Measurements from ENCODE around the gene LY6G5C. TPM values are rescaled to one million over a fixed set of nuclear protein-coding genes. Genes with fewer than 3 reads are reported as not detected.

The LY6G5C gene
- total and polyA plus RNA-seq, 9 of the 15 experiments (the other 6 are each of a cell fraction or from before 2014, with no cell fraction given) = 0.10 to 0.67 (median 0.46) TPM; not detected in 4

DNA sequence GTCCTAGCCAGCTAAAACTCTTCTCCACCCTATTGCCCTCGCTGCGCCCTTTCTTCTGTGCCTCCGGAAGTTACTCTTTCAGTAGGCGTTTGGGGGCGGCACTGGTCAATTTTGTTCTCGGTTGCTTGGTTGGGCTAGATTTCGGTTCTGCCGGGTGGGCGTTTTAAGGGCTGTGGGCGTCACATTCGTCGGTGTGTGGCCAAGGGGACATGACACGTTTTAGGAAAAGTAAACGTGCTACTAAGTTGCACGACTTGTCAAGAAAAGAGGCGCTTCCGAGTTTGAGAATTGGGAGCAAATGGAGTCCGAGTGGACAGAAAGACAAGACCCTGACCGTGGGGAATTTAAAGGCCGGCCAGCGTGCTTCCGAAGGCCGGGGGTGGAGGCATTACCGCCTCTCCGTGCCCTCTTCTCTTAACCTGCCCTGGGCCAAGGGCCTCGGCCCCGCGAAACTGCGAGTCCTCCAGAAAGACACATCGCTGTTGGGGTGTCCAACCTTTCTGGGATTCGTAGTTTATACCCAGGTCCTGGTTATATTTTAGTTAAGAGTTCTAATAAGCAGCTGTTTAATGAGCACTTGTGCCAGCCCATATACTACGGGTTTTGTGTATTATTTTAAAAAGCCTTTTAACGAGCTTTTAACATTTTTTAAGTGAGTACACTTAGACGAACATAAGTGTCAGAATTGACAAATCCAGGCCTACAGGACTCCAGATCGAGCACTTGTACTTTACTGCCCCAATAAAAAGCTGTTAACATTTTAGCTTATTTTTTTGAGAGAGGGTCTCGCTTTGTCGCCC lies 27.7 kb downstream of the LY6G5C start (continued):
- TF ChIP-seq, protein P1, sequence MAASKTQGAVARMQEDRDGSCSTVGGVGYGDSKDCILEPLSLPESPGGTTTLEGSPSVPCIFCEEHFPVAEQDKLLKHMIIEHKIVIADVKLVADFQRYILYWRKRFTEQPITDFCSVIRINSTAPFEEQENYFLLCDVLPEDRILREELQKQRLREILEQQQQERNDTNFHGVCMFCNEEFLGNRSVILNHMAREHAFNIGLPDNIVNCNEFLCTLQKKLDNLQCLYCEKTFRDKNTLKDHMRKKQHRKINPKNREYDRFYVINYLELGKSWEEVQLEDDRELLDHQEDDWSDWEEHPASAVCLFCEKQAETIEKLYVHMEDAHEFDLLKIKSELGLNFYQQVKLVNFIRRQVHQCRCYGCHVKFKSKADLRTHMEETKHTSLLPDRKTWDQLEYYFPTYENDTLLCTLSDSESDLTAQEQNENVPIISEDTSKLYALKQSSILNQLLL (CRISPR knock-in tag; IDR thresholded peaks at IDR 0.05; ENCODE audit: borderline replicate concordance) = no peak
- no peak for TF ChIP-seq EZH2 (IDR thresholded peaks at IDR 0.05; ENCODE audit: borderline replicate concordance, low read depth, low read length)
- TF ChIP-seq, protein P2, sequence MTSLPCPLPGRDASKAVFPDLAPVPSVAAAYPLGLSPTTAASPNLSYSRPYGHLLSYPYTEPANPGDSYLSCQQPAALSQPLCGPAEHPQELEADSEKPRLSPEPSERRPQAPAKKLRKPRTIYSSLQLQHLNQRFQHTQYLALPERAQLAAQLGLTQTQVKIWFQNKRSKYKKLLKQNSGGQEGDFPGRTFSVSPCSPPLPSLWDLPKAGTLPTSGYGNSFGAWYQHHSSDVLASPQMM (CRISPR knock-in tag; IDR thresholded peaks at IDR 0.05) = no peak
- TF ChIP-seq ADNP (tag; IDR thresholded peaks at IDR 0.05) = no peak
- no peak for TF ChIP-seq HNRNPH1 (optimal IDR thresholded peaks at IDR 0.05; ENCODE audit: low read depth, low read length)
- no peak for TF ChIP-seq ZNF696 (CRISPR knock-in tag; conservative IDR thresholded peaks at IDR 0.05)
- TF ChIP-seq SIX5 (IDR thresholded peaks at IDR 0.05; ENCODE audit: borderline replicate concordance in 1 of 2, insufficient read depth in 1 of 2, low read depth in 1 of 2, low read length in 2 of 2) = no peak
- TF ChIP-seq WHSC1 (IDR thresholded peaks at IDR 0.05; ENCODE audit: low read length) = no peak
- TF ChIP-seq CAMTA2 (CRISPR knock-in tag; conservative IDR thresholded peaks at IDR 0.05) = peak; percentile 32; the same call in 1 of the 2 replicates
- TF ChIP-seq, protein P3, sequence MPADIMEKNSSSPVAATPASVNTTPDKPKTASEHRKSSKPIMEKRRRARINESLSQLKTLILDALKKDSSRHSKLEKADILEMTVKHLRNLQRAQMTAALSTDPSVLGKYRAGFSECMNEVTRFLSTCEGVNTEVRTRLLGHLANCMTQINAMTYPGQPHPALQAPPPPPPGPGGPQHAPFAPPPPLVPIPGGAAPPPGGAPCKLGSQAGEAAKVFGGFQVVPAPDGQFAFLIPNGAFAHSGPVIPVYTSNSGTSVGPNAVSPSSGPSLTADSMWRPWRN (IDR thresholded peaks at IDR 0.05; ENCODE audit: low read depth) = no peak; the same call in 1 of the 2 replicates
- TF ChIP-seq GABPB2 (CRISPR knock-in tag; conservative IDR thresholded peaks at IDR 0.05) = no peak
- TF ChIP-seq PTRF (tag; IDR thresholded peaks at IDR 0.05) = no peak
- no peak for TF ChIP-seq NFE2 (IDR thresholded peaks at IDR 0.05; ENCODE audit: low read depth)
- peak; percentile 90; the same call in 1 of the 2 replicates for TF ChIP-seq LEF1 (IDR thresholded peaks at IDR 0.05)
- no peak for TF ChIP-seq SNRNP70 (optimal IDR thresholded peaks at IDR 0.05; ENCODE audit: low read depth, low read length)
- no peak for TF ChIP-seq POLR3G (IDR thresholded peaks at IDR 0.05; ENCODE audit: extremely low read depth, insufficient read length, insufficient replicate concordance)
- no peak for TF ChIP-seq HMG20A (CRISPR knock-in tag; conservative IDR thresholded peaks at IDR 0.05)
- TF ChIP-seq TAF9B (IDR thresholded peaks at IDR 0.05; ENCODE audit: partially characterized antibody) = no peak
- TF ChIP-seq PURB (CRISPR knock-in tag; IDR thresholded peaks at IDR 0.05; ENCODE audit: low read depth) = no peak
- 0 out of 2 replicates have a peak, but pooled peaks have one; percentile 6 for TF ChIP-seq TAL1 (IDR thresholded peaks at IDR 0.05)
- no peak for TF ChIP-seq ARID1B (IDR thresholded peaks at IDR 0.05)
- TF ChIP-seq TEAD4 (IDR thresholded peaks at IDR 0.05; ENCODE audit: low read length) = peak; percentile 71
- no peak for TF ChIP-seq TEAD4 (CRISPR knock-in tag; IDR thresholded peaks at IDR 0.05; ENCODE audit: borderline replicate concordance)
- TF ChIP-seq MCM7 (IDR thresholded peaks at IDR 0.05) = peak in 1 of 2 experiments; percentile 87; a peak in 1 of 4 replicates
- TF ChIP-seq, protein P4, sequence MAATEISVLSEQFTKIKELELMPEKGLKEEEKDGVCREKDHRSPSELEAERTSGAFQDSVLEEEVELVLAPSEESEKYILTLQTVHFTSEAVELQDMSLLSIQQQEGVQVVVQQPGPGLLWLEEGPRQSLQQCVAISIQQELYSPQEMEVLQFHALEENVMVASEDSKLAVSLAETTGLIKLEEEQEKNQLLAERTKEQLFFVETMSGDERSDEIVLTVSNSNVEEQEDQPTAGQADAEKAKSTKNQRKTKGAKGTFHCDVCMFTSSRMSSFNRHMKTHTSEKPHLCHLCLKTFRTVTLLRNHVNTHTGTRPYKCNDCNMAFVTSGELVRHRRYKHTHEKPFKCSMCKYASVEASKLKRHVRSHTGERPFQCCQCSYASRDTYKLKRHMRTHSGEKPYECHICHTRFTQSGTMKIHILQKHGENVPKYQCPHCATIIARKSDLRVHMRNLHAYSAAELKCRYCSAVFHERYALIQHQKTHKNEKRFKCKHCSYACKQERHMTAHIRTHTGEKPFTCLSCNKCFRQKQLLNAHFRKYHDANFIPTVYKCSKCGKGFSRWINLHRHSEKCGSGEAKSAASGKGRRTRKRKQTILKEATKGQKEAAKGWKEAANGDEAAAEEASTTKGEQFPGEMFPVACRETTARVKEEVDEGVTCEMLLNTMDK (IDR thresholded peaks at IDR 0.05; ENCODE audit: borderline replicate concordance, insufficient read depth, low read depth, low read length, poor library complexity, severe bottlenecking) = no peak
- TF ChIP-seq U2AF1 (optimal IDR thresholded peaks at IDR 0.05; ENCODE audit: low read depth, low read length) = no peak
